Activated naive CD8-positive, alpha-beta T cell treated with anti-CD3 and anti-CD28 coated beads for 36 hours (primary cell): Measurements from ENCODE around the gene BFAR. TPM values are rescaled to one million over a fixed set of nuclear protein-coding genes. Genes with fewer than 3 reads are reported as not detected.
A peak's percentile ranks its signal among the peaks of the same experiment; 100 is the strongest.
"Not testable (repeated sequence)": the region's sequence is repeated elsewhere in the genome, so short reads cannot be mapped to it uniquely, and the experiment has no call there.

ENCODE experiments used
- DNase-seq: peaks from one replicate; pipeline ENCODE4 v3.0.0; 2021
- H3K27ac Mint-ChIP-seq: one replicate; pipeline ENCODE4 v1.8.0; 2022; ENCODE audit warnings: mild to moderate bottlenecking, moderate library complexity, mixed read lengths
- H3K27me3 Mint-ChIP-seq: one replicate; pipeline ENCODE4 v1.8.0; 2022; ENCODE audit warnings: mild to moderate bottlenecking, mixed read lengths
- H3K36me3 Mint-ChIP-seq: one replicate; pipeline ENCODE4 v1.8.0; 2021; ENCODE audit warnings: mild to moderate bottlenecking, mixed read lengths
- H3K4me1 Mint-ChIP-seq: one replicate; pipeline ENCODE4 v1.8.0; 2021; ENCODE audit warnings: mixed read lengths
- H3K4me3 Mint-ChIP-seq: one replicate; pipeline ENCODE4 v1.8.0; 2022; ENCODE audit warnings: mild to moderate bottlenecking, moderate library complexity, mixed read lengths
- H3K9me3 Mint-ChIP-seq: one replicate; pipeline ENCODE4 v1.8.0; 2022; ENCODE audit warnings: mixed read lengths
- total RNA-seq, 2 experiments: library from RNA; stranded (reverse); gene quantifications; one replicate each; pipeline ENCODE4 v1.2.3, GENCODE V29; 2021

The BFAR gene
- total RNA-seq, 2 experiments from 2014 or later: 72.1 to 75.7 TPM

GRCh38 chr16:14628806-14629611, 3.7 kb upstream of the BFAR start:
- no peak for DNase-seq
- peaks cover 34% of the 10 kb centered on the region for H3K36me3 Mint-ChIP-seq
- H3K9me3 Mint-ChIP-seq: no peaks in the 10 kb centered on the region
- no peaks in the 10 kb centered on the region for H3K27me3 Mint-ChIP-seq
- peaks cover 35% of the 10 kb centered on the region for H3K4me1 Mint-ChIP-seq
- H3K27ac Mint-ChIP-seq: peak overlapping the region; percentile 98
- peak overlapping the region; percentile 96 for H3K4me3 Mint-ChIP-seq

DNA sequence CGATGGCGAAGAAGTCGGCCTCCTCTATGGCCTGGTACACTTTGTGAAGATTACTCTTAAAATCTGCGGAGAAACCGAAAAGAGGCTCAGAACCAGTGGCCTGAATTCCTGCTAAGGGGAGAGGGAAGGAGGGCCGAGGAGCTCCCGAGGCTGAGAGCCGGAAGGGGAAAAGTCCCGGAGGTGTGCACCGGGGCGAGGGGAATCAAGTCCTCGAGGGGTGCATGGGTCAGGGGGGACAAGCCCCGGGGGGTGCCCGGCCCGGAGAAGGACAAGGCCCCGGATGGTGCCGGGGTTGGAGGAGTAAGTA, 3.2 kb upstream of the BFAR start:
- Mint-ChIP-seq H3K4me1 (peaks cover 40% of the 10 kb centered on the region), H3K4me3 (peak overlapping the region; percentile 96), H3K36me3 (peaks cover 40% of the 10 kb centered on the region), H3K9me3 (no peaks in the 10 kb centered on the region), H3K27ac (peak overlapping the region; percentile 98), H3K27me3 (no peaks in the 10 kb centered on the region)
- DNase-seq: no peak

DNA sequence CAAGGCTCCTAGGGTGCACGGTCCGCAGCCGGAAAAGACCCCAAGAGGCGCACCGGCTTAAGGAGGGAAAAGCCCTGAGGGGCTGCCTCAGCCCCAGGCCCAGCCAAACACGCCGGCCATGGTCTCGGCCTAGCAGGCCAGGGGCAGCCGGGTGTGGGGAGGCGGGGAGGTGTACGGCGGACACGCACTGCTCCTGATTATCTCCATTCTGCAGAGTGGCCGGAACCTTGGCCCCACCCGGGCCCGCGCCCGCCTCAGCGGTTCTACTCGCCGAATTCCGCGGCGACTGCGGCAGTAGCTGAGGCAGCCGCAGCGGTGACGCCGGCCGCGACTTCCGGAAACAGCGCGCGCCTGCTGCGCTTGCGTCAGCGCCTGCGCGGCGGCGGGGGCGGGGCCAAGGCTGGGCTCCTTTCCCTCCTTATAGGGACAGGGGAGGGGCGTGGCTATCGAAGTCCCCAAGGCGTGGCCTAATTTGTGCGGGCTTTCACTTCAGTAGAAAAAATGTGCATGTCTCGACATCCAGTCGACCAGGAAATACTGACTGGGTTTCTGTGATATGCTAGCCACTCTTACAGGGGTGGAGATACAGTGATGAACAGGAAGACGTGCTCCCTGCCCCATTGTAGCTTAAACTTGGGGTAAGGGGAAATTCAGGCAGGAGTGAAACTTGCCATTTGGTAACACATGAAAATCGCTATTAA, 2.7 kb upstream of the BFAR start, which contains the start of gene PARN:
Gene PARN (minus strand): TSS at position 342 of the 701 bp plus-strand sequence. CDS start 135 bp downstream, at position 207.
- peak; percentile 98 for DNase-seq
- Mint-ChIP-seq H3K36me3 (peaks cover 45% of the 10 kb centered on the region), H3K27me3 (no peaks in the 10 kb centered on the region), H3K4me1 (peaks cover 45% of the 10 kb centered on the region), H3K27ac (peak within 1 kb of the TSS; percentile 98), H3K4me3 (peak within 1 kb of the TSS; percentile 96), H3K9me3 (no peaks in the 10 kb centered on the region)

GRCh38 chr16:14630620-14631330, 2.0 kb upstream of the BFAR start:
- Mint-ChIP-seq H3K4me1 (peaks cover 49% of the 10 kb centered on the region), H3K27ac (peak overlapping the region; percentile 98), H3K4me3 (peak overlapping the region; percentile 100), H3K36me3 (peaks cover 45% of the 10 kb centered on the region)
- H3K27me3 Mint-ChIP-seq, DNase-seq, H3K9me3 Mint-ChIP-seq: not testable (repeated sequence)

- peak overlapping the region; percentile 98 for H3K27ac Mint-ChIP-seq
- peaks cover 45% of the 10 kb centered on the region for H3K4me1 Mint-ChIP-seq
- peak overlapping the region; percentile 100 for H3K4me3 Mint-ChIP-seq
- DNase-seq: no peak
- H3K9me3 Mint-ChIP-seq: no peaks in the 10 kb centered on the region
- H3K27me3 Mint-ChIP-seq: no peaks in the 10 kb centered on the region
- H3K36me3 Mint-ChIP-seq: peaks cover 22% of the 10 kb centered on the region
Measured at GRCh38 chr16:14634389-14634725, 1.6 kb downstream of the BFAR start.

GRCh38 chr16:14635395-14636165, 2.8 kb downstream of the BFAR start:
- Mint-ChIP-seq H3K27ac (peak overlapping the region; percentile 52), H3K4me3 (no peak overlapping the region), H3K27me3 (no peaks in the 10 kb centered on the region), H3K36me3 (peaks cover 19% of the 10 kb centered on the region), H3K9me3 (no peaks in the 10 kb centered on the region), H3K4me1 (peaks cover 52% of the 10 kb centered on the region)
- no peak for DNase-seq

DNA sequence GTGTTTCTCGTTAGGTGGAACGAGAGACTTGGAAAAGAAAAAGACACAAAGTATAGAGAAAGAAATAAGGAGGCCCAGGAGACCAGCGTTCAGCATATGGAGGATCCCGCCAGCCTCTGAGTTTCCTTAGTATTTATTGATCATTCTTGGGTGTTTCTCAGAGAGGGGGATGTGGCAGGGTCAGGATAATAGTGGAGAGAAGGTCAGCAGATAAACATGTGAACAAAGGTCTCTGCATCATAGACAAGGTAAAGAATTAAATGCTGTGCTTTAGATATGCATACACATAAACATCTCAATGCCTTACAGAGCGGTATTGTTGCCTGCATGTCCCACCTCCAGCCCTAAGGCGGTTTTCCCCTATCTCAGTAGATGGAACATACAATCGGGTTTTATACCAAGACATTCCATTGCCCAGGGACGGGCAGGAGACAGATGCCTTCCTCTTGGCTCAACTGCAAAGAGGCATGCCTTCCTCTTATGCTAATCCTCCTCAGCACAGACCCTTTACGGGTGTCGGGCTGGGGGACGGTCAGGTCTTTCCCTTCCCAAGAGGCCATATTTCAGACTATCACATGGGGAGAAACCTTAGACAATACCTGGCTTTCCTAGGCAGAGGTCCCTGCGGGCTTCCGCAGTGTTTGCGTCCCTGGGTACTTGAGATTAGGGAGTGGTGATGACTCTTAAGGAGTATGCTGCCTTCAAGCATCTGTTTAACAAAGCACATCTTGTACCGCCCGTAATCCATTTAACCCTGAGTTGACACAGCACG, 3.6 kb downstream of the BFAR start:
- Mint-ChIP-seq H3K27ac (peak overlapping the region; percentile 52), H3K4me1 (peaks cover 54% of the 10 kb centered on the region), H3K36me3 (peaks cover 19% of the 10 kb centered on the region)
- not testable (repeated sequence) for H3K27me3 Mint-ChIP-seq, H3K9me3 Mint-ChIP-seq, H3K4me3 Mint-ChIP-seq, DNase-seq

- peaks cover 20% of the 10 kb centered on the region for H3K36me3 Mint-ChIP-seq
- H3K4me3 Mint-ChIP-seq: not testable (repeated sequence)
- peaks cover 52% of the 10 kb centered on the region for H3K4me1 Mint-ChIP-seq
Measured at GRCh38 chr16:14636951-14637240, 4.1 kb downstream of the BFAR start.

DNA sequence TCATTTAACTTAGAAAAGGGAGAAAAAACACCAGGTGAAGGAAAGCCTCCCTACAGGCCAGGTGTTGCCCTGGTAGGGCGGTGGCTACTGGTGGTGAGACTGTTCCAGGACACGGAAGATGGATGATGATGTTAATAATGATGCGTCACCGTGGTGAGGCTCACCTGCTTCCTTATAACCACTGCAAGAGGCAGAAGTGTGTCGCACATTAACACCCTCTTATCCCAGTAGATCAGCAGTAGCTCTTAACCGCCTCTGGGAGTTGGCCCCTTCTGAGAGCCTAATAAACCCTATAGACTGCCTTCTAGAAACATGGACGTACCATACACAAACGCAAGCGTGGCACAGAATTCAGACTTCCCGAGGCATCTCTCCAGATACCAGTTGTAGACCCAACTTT, 7.8 kb downstream of the BFAR start:
- no peaks in the 10 kb centered on the region for H3K9me3 Mint-ChIP-seq
- H3K36me3 Mint-ChIP-seq: peaks cover 9% of the 10 kb centered on the region
- H3K4me3 Mint-ChIP-seq: no peak overlapping the region
- no peaks in the 10 kb centered on the region for H3K27me3 Mint-ChIP-seq
- H3K27ac Mint-ChIP-seq: peak overlapping the region; percentile 16
- peaks cover 36% of the 10 kb centered on the region for H3K4me1 Mint-ChIP-seq
- no peak for DNase-seq

More at GRCh38 chr16:14636951-14637240, 4.1 kb downstream of the BFAR start:
- not testable (repeated sequence) for DNase-seq, H3K27ac Mint-ChIP-seq, H3K27me3 Mint-ChIP-seq, H3K9me3 Mint-ChIP-seq

DNA sequence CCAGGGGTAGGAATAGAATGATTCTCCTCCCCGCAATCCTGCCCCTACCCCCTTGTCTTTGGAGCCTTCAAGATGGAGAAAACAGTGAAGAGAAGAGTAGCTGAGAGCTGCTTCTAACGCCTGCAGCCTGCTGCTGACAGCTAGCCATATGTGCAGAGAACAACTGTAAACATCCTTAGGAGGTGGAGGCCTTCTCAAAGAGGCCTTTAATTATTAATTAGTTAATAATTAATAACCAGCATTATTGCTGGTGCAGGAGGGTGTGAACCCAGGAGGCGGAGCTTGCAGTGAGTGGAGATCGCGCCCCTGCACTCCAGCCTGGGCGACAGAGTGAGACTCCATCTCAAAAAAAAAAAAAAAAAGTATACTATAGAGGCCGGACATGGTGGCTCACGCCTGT, 8.5 kb downstream of the BFAR start:
- Mint-ChIP-seq H3K9me3 (no peaks in the 10 kb centered on the region), H3K27ac (no peak overlapping the region), H3K36me3 (peaks cover 6% of the 10 kb centered on the region), H3K27me3 (no peaks in the 10 kb centered on the region), H3K4me3 (no peak overlapping the region), H3K4me1 (peaks cover 31% of the 10 kb centered on the region)
- no peak for DNase-seq

DNA sequence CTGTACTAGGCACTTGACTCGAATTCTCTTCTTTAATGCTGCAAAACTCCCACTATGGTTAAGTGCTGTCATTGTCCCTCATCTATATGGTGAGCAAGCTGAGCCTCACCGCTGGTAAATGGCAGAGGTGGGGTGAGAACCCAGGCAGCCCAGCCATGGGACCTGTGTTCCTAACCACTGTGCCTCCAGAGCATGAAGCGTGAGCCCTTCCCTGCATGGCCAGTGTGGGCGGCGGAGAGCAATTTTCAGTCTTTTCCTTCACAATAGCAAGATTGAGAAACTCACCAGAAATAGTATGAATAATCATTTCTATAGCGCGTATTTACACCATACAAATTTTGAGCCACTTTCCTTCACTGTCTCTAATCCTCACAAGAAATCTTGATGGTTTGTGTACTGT, 9.2 kb downstream of the BFAR start:
- H3K27ac Mint-ChIP-seq: peak overlapping the region; percentile 70
- H3K27me3 Mint-ChIP-seq: no peaks in the 10 kb centered on the region

DNA sequence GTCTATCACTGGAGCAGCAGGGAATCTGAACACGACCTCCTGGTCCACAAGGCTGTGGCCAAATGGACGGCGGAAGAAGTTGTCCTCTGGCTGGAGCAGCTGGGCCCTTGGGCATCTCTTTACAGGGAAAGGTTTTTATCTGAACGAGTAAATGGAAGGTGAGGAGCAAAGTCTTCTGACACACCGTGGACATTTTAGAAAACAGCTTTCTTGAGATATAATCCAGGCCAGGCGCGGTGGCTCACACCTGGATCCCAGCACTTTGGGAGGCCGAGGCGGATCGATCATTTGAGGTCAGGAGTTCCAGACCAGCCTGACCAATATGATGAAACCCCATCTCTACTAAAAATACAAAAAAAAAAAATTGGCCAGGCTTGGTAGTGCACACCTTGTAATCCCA, 17.1 kb downstream of the BFAR start:
- Mint-ChIP-seq H3K36me3 (peaks cover 18% of the 10 kb centered on the region), H3K4me3 (no peak overlapping the region), H3K4me1 (peaks cover 6% of the 10 kb centered on the region), H3K27ac (peak overlapping the region; percentile 52), H3K9me3 (no peaks in the 10 kb centered on the region), H3K27me3 (no peaks in the 10 kb centered on the region)
- DNase-seq: no peak

More for the DNA sequence above, 9.2 kb downstream of the BFAR start:
- Mint-ChIP-seq H3K4me1 (peaks cover 24% of the 10 kb centered on the region), H3K36me3 (peaks cover 6% of the 10 kb centered on the region), H3K9me3 (no peaks in the 10 kb centered on the region), H3K4me3 (no peak overlapping the region)
- DNase-seq: no peak

DNA sequence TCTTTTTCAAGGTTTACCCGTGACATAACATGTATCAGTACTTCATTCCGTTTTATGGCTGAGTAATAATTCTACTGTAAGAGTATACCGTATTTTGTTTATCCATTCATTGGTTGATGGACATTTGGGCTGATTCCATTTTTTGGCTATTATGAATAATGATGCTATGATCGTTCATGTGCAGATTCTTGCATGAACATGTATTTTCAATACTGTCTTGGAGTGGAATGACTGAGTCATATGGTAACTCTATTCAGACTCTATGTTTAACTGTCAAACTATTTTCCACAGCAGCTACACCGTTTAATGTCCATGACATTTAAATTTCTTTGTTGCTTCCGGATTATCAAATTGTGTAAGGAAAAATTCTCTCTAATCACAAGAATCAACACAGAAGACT, 17.9 kb downstream of the BFAR start:
- Mint-ChIP-seq H3K36me3 (peaks cover 18% of the 10 kb centered on the region), H3K9me3 (no peaks in the 10 kb centered on the region), H3K27me3 (no peaks in the 10 kb centered on the region), H3K4me3 (no peak overlapping the region), H3K27ac (peak overlapping the region; percentile 65), H3K4me1 (peaks cover 6% of the 10 kb centered on the region)
- DNase-seq: no peak

GRCh38 chr16:14652726-14653125, 20.0 kb downstream of the BFAR start:
- Mint-ChIP-seq H3K4me3 (no peak overlapping the region), H3K4me1 (peaks cover 6% of the 10 kb centered on the region), H3K27ac (no peak overlapping the region), H3K36me3 (peaks cover 24% of the 10 kb centered on the region), H3K27me3 (no peaks in the 10 kb centered on the region), H3K9me3 (no peaks in the 10 kb centered on the region)
- DNase-seq: no peak
